DOHH2 (cell line): ENCODE data around the gene MDFI.

Experiments used
- H3F3A ChIP-seq: fragments of 200-600 bp; sonication (generic), shearing (Covaris generic); 2 replicates; pipeline ENCODE4 v1.6.0; 2016; ENCODE audit warnings: antibody characterized with exemption, mild to moderate bottlenecking; ENCODE audit not compliant: control insufficient read depth, insufficient read depth
- H3K27ac ChIP-seq: fragments of 200-600 bp; sonication (generic); 2 replicates; pipeline ENCODE4 v1.5.1; 2014; ENCODE audit warnings: low read depth, mild to moderate bottlenecking, low read length, moderate library complexity
- H3K27me3 ChIP-seq: fragments of 200-600 bp; sonication (generic); 2 replicates; pipeline ENCODE4 v1.6.1; 2014; ENCODE audit warnings: mild to moderate bottlenecking, low read length, mixed read lengths; ENCODE audit not compliant: control insufficient read depth
- H3K36me3 ChIP-seq: fragments of 200-600 bp; sonication (generic); 2 replicates; pipeline ENCODE4 v1.6.1; 2014; ENCODE audit warnings: mild to moderate bottlenecking, low read length, moderate library complexity, mixed read lengths; ENCODE audit not compliant: control insufficient read depth
- H3K4me1 ChIP-seq: fragments of 200-600 bp; sonication (generic); 2 replicates; pipeline ENCODE4 v1.6.1; 2014; ENCODE audit warnings: mild to moderate bottlenecking, low read length, mixed read lengths; ENCODE audit not compliant: control insufficient read depth
- H3K4me2 ChIP-seq: fragments of 200-600 bp; sonication (generic); 2 replicates; pipeline ENCODE4 v1.6.0; 2014; ENCODE audit warnings: mild to moderate bottlenecking, low read length, moderate library complexity
- H3K4me3 ChIP-seq: fragments of 200-600 bp; sonication (generic); 2 replicates; pipeline ENCODE4 v1.5.1; 2014; ENCODE audit warnings: mild to moderate bottlenecking, low read length, mixed read lengths
- H3K79me2 ChIP-seq: fragments of 200-600 bp; sonication (generic); 2 replicates; pipeline ENCODE4 v1.6.1; 2014; ENCODE audit warnings: mild to moderate bottlenecking, low read length, mixed read lengths; ENCODE audit not compliant: control insufficient read depth
- H3K9me2 ChIP-seq: fragments of 200-600 bp; sonication (generic); replicated peaks from 2 replicates; pipeline ENCODE4 v1.6.1; 2014; ENCODE audit warnings: mild to moderate bottlenecking, low read length, mixed read lengths; ENCODE audit not compliant: control insufficient read depth
- H3K9me3 ChIP-seq: fragments of 200-600 bp; sonication (generic); 2 replicates; pipeline ENCODE4 v1.6.1; 2014; ENCODE audit warnings: antibody characterized with exemption, low read length, mixed read lengths; ENCODE audit not compliant: control insufficient read depth, insufficient read depth
- H4K20me1 ChIP-seq: fragments of 200-600 bp; sonication (generic); 2 replicates; pipeline ENCODE4 v1.6.0; 2014; ENCODE audit warnings: low read depth, mild to moderate bottlenecking, antibody characterized with exemption, low read length, moderate library complexity; ENCODE audit not compliant: control insufficient read depth, insufficient read depth
- CTCF ChIP-seq: fragments of 200-600 bp; sonication (generic); IDR thresholded peaks from one replicate; pipeline ENCODE4 v1.5.1; 2014; ENCODE audit warnings: antibody characterized with exemption, mild to moderate bottlenecking, low read depth, low read length; ENCODE audit not compliant: poor library complexity, severe bottlenecking
- EZH2phosphoT487 ChIP-seq: fragments of 200-600 bp; sonication (generic); IDR thresholded peaks from 2 replicates; pipeline ENCODE4 v1.6.1; 2017; ENCODE audit warnings: borderline replicate concordance, mild to moderate bottlenecking, antibody characterized with exemption, low read length, moderate library complexity, mixed read lengths

The MDFI gene

GRCh38 chr6:41593839-41594238, 44.4 kb upstream of the MDFI start:
- H4K20me1 ChIP-seq = no peaks in the 10 kb centered on the region
- H3F3A ChIP-seq = no peaks in the 10 kb centered on the region
- H3K4me2 ChIP-seq = no peak overlapping the region
- no peaks in the 10 kb centered on the region for H3K9me3 ChIP-seq
- no peaks in the 10 kb centered on the region for H3K9me2 ChIP-seq
- H3K4me1 ChIP-seq = no peaks in the 10 kb centered on the region
- no peaks in the 10 kb centered on the region; the same call in 1 of the 2 replicates for H3K36me3 ChIP-seq
- no peak for TF ChIP-seq CTCF
- H3K27ac ChIP-seq = no peak overlapping the region
- H3K79me2 ChIP-seq = no peaks in the 10 kb centered on the region
- H3K4me3 ChIP-seq = no peak overlapping the region
- no peaks in the 10 kb centered on the region for H3K27me3 ChIP-seq

- no peak for TF ChIP-seq CTCF
- no peak for TF ChIP-seq EZH2phosphoT487
- no peaks in the 10 kb centered on the region for H3K27me3 ChIP-seq
- no peaks in the 10 kb centered on the region for H3F3A ChIP-seq
- no peaks in the 10 kb centered on the region for H3K9me3 ChIP-seq
- H4K20me1 ChIP-seq = no peaks in the 10 kb centered on the region
- H3K4me3 ChIP-seq = no peak overlapping the region
- no peaks in the 10 kb centered on the region for H3K9me2 ChIP-seq
- H3K79me2 ChIP-seq = no peaks in the 10 kb centered on the region
- H3K36me3 ChIP-seq = no peaks in the 10 kb centered on the region; the same call in 1 of the 2 replicates
- H3K27ac ChIP-seq = no peak overlapping the region
- H3K4me1 ChIP-seq = no peaks in the 10 kb centered on the region
- no peak overlapping the region for H3K4me2 ChIP-seq
Observed at GRCh38 chr6:41594326-41594725, 43.9 kb upstream of the MDFI start.

GRCh38 chr6:41594766-41595165, 43.5 kb upstream of the MDFI start:
- H3K9me2 ChIP-seq = no peaks in the 10 kb centered on the region
- H3K79me2 ChIP-seq = no peaks in the 10 kb centered on the region
- H3K27ac ChIP-seq = no peak overlapping the region
- H3F3A ChIP-seq = no peaks in the 10 kb centered on the region
- H3K9me3 ChIP-seq = no peaks in the 10 kb centered on the region
- no peaks in the 10 kb centered on the region; the same call in 1 of the 2 replicates for H3K36me3 ChIP-seq
- no peak overlapping the region for H3K4me3 ChIP-seq
- no peak overlapping the region for H3K4me2 ChIP-seq
- no peak for TF ChIP-seq EZH2phosphoT487
- TF ChIP-seq CTCF = no peak
- H3K4me1 ChIP-seq = no peaks in the 10 kb centered on the region
- H4K20me1 ChIP-seq = no peaks in the 10 kb centered on the region
- H3K27me3 ChIP-seq = no peaks in the 10 kb centered on the region

GRCh38 chr6:41595166-41595565, 43.1 kb upstream of the MDFI start:
- Histone ChIP-seq H3K36me3 (no peaks in the 10 kb centered on the region; the same call in 1 of the 2 replicates), H3K4me1 (no peaks in the 10 kb centered on the region)

More at GRCh38 chr6:41595166-41595565, 43.1 kb upstream of the MDFI start:
- Histone ChIP-seq H3K4me3 (no peak overlapping the region), H3K79me2 (no peaks in the 10 kb centered on the region), H3K9me2 (no peaks in the 10 kb centered on the region), H3K27me3 (no peaks in the 10 kb centered on the region), H3F3A (no peaks in the 10 kb centered on the region), H3K4me2 (no peak overlapping the region), H3K9me3 (no peaks in the 10 kb centered on the region), H4K20me1 (no peaks in the 10 kb centered on the region), H3K27ac (no peak overlapping the region)
- TF ChIP-seq CTCF (no peak), EZH2phosphoT487 (no peak)
